Measurements from ENCODE around the gene MFSD11.

- TF ChIP-seq EZH2phosphoT487 (IDR thresholded peaks at IDR 0.05; ENCODE audit: borderline replicate concordance) (no peak), CTCF (conservative IDR thresholded peaks at IDR 0.05; ENCODE audit: low read length) (no peak)
Observed at GRCh38 chr17:76740329-76741118, 2.6 kb downstream of the MFSD11 start.

All from Loucy (cell line).